Neural progenitor cell (in vitro differentiated cells): ENCODE measurements around the gene RXRA. TPM values are rescaled to one million over a fixed set of nuclear protein-coding genes. Genes with fewer than 3 reads are reported as not detected.

Experiments used
- DNase-seq: peaks from one replicate; pipeline ENCODE4 v3.0.0-alpha.2; 2016; ENCODE audit warnings: low spot score
- H2AFZ ChIP-seq: fragments of 200-600 bp; sonication (generic); replicated peaks from 2 replicates; pipeline ENCODE4 v1.6.1; 2016; ENCODE audit warnings: antibody characterized with exemption
- H3F3A ChIP-seq: fragments of 200-600 bp; sonication (generic); 2 replicates; pipeline ENCODE4 v1.6.1; 2016; ENCODE audit warnings: antibody characterized with exemption, low read depth
- H3K27ac ChIP-seq: fragments of 200-600 bp; sonication (generic); 2 replicates; pipeline ENCODE4 v1.5.1; 2016; ENCODE audit warnings: mild to moderate bottlenecking
- H3K27me3 ChIP-seq: fragments of 200-600 bp; sonication (generic); 2 replicates; pipeline ENCODE4 v1.6.1; 2016; ENCODE audit warnings: mild to moderate bottlenecking, moderate library complexity
- H3K36me3 ChIP-seq: fragments of 200-600 bp; sonication (generic); 2 replicates; pipeline ENCODE4 v1.5.1; 2016
- H3K4me1 ChIP-seq: fragments of 200-600 bp; sonication (generic); 2 replicates; pipeline ENCODE4 v1.6.1; 2016; ENCODE audit warnings: mixed run types
- H3K4me2 ChIP-seq: fragments of 200-600 bp; sonication (generic); 2 replicates; pipeline ENCODE4 v1.6.1; 2016
- H3K4me3 ChIP-seq: fragments of 200-600 bp; sonication (generic); 2 replicates; pipeline ENCODE4 v1.5.1; 2016
- H3K79me2 ChIP-seq: fragments of 200-600 bp; sonication (generic); 2 replicates; pipeline ENCODE4 v1.6.1; 2016; ENCODE audit warnings: low read depth
- H3K9ac ChIP-seq: fragments of 200-600 bp; sonication (generic); 2 replicates; pipeline ENCODE4 v1.6.1; 2016
- H3K9me3 ChIP-seq: fragments of 200-600 bp; sonication (generic); 2 replicates; pipeline ENCODE4 v1.5.1; 2016; ENCODE audit warnings: low read depth
- H4K20me1 ChIP-seq: fragments of 200-600 bp; sonication (generic); 2 replicates; pipeline ENCODE4 v1.6.1; 2016; ENCODE audit warnings: low read depth
- H3K27ac Mint-ChIP-seq: 3 replicates; pipeline ENCODE4 v1.8.0; 2021; ENCODE audit warnings: mixed read lengths
- H3K27me3 Mint-ChIP-seq: 2 replicates; pipeline ENCODE4 v1.8.0; 2022; ENCODE audit warnings: low read depth, mild to moderate bottlenecking, inconsistent platforms, moderate library complexity, mixed read lengths; ENCODE audit not compliant: insufficient read depth
- H3K36me3 Mint-ChIP-seq: 3 replicates; pipeline ENCODE4 v1.8.0; 2021; ENCODE audit warnings: mixed read lengths
- H3K4me1 Mint-ChIP-seq: 3 replicates; pipeline ENCODE4 v1.8.0; 2021; ENCODE audit warnings: mixed read lengths
- H3K4me3 Mint-ChIP-seq: 3 replicates; pipeline ENCODE4 v1.8.0; 2021; ENCODE audit warnings: mild to moderate bottlenecking, moderate library complexity, mixed read lengths
- H3K9me3 Mint-ChIP-seq: 3 replicates; pipeline ENCODE4 v1.8.0; 2020; ENCODE audit warnings: mixed read lengths
- EZH2 ChIP-seq: fragments of 200-600 bp; sonication (generic); IDR thresholded peaks from 2 replicates; pipeline ENCODE4 v1.6.1; 2017; ENCODE audit warnings: antibody characterized with exemption, mild to moderate bottlenecking, moderate library complexity
- EZH2phosphoT487 ChIP-seq: fragments of 200-600 bp; sonication (generic); IDR thresholded peaks from 2 replicates; pipeline ENCODE4 v1.6.1; 2017; ENCODE audit warnings: antibody characterized with exemption
- total RNA-seq: library from RNA; depleted of rRNA; stranded (reverse); fragments of >200 nt; gene quantifications from 2 replicates; pipeline ENCODE4 v1.2.3, GENCODE V29; 2015; ENCODE audit warnings: low replicate concordance
- TF ChIP-seq, protein P1 (sequence below): fragments of 200-600 bp; sonication (generic); IDR thresholded peaks from 2 replicates; pipeline ENCODE4 v1.5.1; 2017; ENCODE audit warnings: antibody characterized with exemption, mild to moderate bottlenecking

The RXRA gene
- total RNA-seq, 1 donor from 2014 or later = 11.6 TPM

DNA sequence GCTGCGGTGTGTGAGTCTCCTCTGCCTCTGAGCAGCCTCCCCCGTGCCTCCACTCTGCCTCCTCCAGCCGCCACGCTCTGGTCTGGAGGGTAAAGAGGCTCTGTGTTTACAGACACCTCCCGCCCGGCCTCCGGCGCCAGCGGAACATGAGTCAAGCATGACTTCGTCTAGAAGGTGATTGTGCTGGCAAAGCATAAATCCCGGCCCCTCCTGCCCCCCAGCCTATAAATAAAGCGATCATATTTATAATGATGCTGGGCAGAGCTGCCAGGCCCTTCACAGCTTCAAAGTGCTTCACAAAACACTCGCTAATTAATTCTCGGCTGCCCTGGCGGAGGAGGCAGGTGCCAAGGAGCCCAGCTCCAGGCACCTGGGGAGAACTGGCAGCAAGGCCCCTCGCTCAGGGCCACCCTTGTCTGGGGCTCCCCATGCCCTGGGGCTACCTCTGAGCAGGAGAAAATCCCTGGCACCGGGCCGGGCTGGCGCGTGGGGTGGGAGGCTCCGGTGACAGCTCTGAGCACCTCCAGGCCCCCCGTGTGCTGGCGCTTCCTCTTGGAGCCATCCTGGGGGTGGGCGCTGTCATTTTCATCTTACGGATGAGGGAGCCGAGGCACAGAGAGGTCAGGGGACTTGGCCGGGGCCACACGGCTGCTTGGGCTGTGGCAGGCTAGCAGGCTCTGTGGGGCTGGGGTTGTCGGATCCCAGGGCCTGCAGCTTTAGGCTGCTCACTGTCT lies 87.8 kb downstream of the RXRA start:
- no peaks in the 10 kb centered on the region for H3K36me3 Mint-ChIP-seq
- H4K20me1 ChIP-seq = peaks cover 39% of the 10 kb centered on the region
- no peaks in the 10 kb centered on the region for H3F3A ChIP-seq
- peaks cover 5% of the 10 kb centered on the region for H3K27me3 Mint-ChIP-seq
- TF ChIP-seq, protein P1, sequence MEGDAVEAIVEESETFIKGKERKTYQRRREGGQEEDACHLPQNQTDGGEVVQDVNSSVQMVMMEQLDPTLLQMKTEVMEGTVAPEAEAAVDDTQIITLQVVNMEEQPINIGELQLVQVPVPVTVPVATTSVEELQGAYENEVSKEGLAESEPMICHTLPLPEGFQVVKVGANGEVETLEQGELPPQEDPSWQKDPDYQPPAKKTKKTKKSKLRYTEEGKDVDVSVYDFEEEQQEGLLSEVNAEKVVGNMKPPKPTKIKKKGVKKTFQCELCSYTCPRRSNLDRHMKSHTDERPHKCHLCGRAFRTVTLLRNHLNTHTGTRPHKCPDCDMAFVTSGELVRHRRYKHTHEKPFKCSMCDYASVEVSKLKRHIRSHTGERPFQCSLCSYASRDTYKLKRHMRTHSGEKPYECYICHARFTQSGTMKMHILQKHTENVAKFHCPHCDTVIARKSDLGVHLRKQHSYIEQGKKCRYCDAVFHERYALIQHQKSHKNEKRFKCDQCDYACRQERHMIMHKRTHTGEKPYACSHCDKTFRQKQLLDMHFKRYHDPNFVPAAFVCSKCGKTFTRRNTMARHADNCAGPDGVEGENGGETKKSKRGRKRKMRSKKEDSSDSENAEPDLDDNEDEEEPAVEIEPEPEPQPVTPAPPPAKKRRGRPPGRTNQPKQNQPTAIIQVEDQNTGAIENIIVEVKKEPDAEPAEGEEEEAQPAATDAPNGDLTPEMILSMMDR = no peak
- TF ChIP-seq EZH2 (no peak), EZH2phosphoT487 (no peak)
- H3K27ac ChIP-seq = no peak overlapping the region
- H3K9me3 ChIP-seq = no peaks in the 10 kb centered on the region
- H3K4me2 ChIP-seq = no peak overlapping the region
- H3K4me3 ChIP-seq = no peak overlapping the region
- DNase-seq = no peak
- H3K36me3 ChIP-seq = no peaks in the 10 kb centered on the region
- H3K79me2 ChIP-seq = no peaks in the 10 kb centered on the region
- no peak overlapping the region for H3K9ac ChIP-seq
- H3K4me3 Mint-ChIP-seq = no peak overlapping the region
- H2AFZ ChIP-seq = no peak overlapping the region
- H3K9me3 Mint-ChIP-seq = no peaks in the 10 kb centered on the region
- H3K4me1 Mint-ChIP-seq = peaks cover 6% of the 10 kb centered on the region
- no peaks in the 10 kb centered on the region for H3K4me1 ChIP-seq
- no peaks in the 10 kb centered on the region for H3K27me3 ChIP-seq
- H3K27ac Mint-ChIP-seq = no peak overlapping the region

- Mint-ChIP-seq H3K9me3 (no peaks in the 10 kb centered on the region), H3K4me3 (no peak overlapping the region)
- no peaks in the 10 kb centered on the region for H3K27me3 ChIP-seq
These were observed 88.7 kb downstream of the RXRA start for GRCh38 chr9:134414900-134415425.

GRCh38 chr9:134416385-134417015 lies 90.2 kb downstream of the RXRA start:
- no peak for TF ChIP-seq EZH2
- TF ChIP-seq, protein P1 = no peak
- TF ChIP-seq EZH2phosphoT487 = no peak
- Histone ChIP-seq H3K27me3 (no peaks in the 10 kb centered on the region), H2AFZ (no peak overlapping the region), H3K79me2 (no peaks in the 10 kb centered on the region), H3K9me3 (no peaks in the 10 kb centered on the region), H3K4me3 (no peak overlapping the region), H3K4me2 (no peak overlapping the region), H4K20me1 (peaks cover 37% of the 10 kb centered on the region), H3K27ac (no peak overlapping the region), H3K36me3 (no peaks in the 10 kb centered on the region), H3K9ac (no peak overlapping the region), H3K4me1 (no peaks in the 10 kb centered on the region), H3F3A (no peaks in the 10 kb centered on the region)
- peaks cover 3% of the 10 kb centered on the region for H3K27me3 Mint-ChIP-seq
- DNase-seq = no peak
- no peak overlapping the region for H3K27ac Mint-ChIP-seq
- H3K36me3 Mint-ChIP-seq = no peaks in the 10 kb centered on the region
- no peaks in the 10 kb centered on the region for H3K9me3 Mint-ChIP-seq
- H3K4me1 Mint-ChIP-seq = peaks cover 6% of the 10 kb centered on the region
- no peak overlapping the region for H3K4me3 Mint-ChIP-seq

More at GRCh38 chr9:134414900-134415425, 88.7 kb downstream of the RXRA start:
- Mint-ChIP-seq H3K4me1 (peaks cover 6% of the 10 kb centered on the region), H3K36me3 (no peaks in the 10 kb centered on the region), H3K27ac (no peak overlapping the region), H3K27me3 (peaks cover 5% of the 10 kb centered on the region)
- H3K4me1 ChIP-seq = no peaks in the 10 kb centered on the region
- no peaks in the 10 kb centered on the region for H3K36me3 ChIP-seq
- DNase-seq = no peak
- TF ChIP-seq EZH2 (no peak), EZH2phosphoT487 (no peak)
- TF ChIP-seq, protein P1 = no peak
- H3K4me3 ChIP-seq = no peak overlapping the region
- no peaks in the 10 kb centered on the region for H3F3A ChIP-seq
- H2AFZ ChIP-seq = no peak overlapping the region
- no peak overlapping the region for H3K4me2 ChIP-seq
- no peak overlapping the region for H3K27ac ChIP-seq
- no peaks in the 10 kb centered on the region for H3K9me3 ChIP-seq
- no peak overlapping the region for H3K9ac ChIP-seq
- H3K79me2 ChIP-seq = no peaks in the 10 kb centered on the region
- H4K20me1 ChIP-seq = peaks cover 48% of the 10 kb centered on the region
